Purkinje cell (primary cell): ENCODE data around the gene CA14. TPM values are rescaled to one million over a fixed set of nuclear protein-coding genes. Genes with fewer than 3 reads are reported as not detected.

Experiments used
- polyA plus RNA-seq: library from polyadenylated mRNA; unstranded; fragments of >200 nt; fragmentation: Nextera tagmentation; gene quantifications from 2 replicates; pipeline ENCODE4 v1.2.1, GENCODE V29; 2014

The CA14 gene
- 2.5 and 3.0 TPM in 2 replicates for polyA plus RNA-seq

DNA sequence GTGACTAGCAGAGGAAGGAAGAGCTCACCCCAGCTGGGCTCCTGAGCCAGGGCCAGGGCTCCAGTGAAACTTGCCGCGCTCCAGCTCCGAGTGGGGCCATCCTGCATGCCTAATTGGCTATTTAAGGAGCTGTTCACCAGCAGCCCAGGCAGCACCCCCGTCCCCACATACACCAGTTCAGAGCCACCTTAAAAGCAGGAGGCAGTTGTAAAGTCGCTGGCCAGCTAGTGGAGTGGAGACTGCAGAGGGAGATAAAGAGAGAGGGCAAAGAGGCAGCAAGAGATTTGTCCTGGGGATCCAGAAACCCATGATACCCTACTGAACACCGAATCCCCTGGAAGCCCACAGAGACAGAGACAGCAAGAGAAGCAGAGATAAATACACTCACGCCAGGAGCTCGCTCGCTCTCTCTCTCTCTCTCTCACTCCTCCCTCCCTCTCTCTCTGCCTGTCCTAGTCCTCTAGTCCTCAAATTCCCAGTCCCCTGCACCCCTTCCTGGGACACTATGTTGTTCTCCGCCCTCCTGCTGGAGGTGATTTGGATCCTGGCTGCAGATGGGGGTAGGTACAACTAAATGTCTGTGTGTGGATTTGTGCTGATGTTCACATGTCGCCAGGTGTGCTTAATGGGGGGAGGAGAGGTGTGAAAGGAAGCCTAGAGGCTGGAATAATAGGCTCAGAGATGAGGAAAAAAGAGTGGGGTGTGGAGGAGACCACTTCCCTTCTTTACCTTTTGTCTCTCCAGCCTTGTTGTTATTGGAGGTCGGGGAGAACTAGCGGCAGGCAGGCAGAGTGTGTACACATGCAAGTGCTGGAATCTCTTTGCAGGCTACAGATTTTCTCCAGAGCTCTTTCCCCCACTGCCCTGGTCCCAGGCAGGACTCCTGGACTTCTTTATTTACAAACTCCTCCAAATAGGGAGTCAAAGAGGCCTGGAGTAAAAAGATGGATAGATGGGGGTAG, at the start of gene CA14:
Gene CA14 (plus strand): TSS at position 151 of the 962 bp plus-strand sequence. CDS start 355 bp downstream, at position 506.

GRCh38 chr1:150235852-150236613, 21.5 kb upstream of the CA14 start, which contains the start of gene ANP32E:
ANP32E (minus strand) TSS chr1:150236112; CDS start chr1:150235786, 326 bp downstream.

GRCh38 chr1:150268705-150269403, 11.3 kb downstream of the CA14 start, which contains the start of gene APH1A:
APH1A (minus strand) TSS chr1:150269016; CDS start chr1:150268810, 206 bp downstream.

GRCh38 chr1:150281758-150282557, 24.4 kb downstream of the CA14 start, which contains the start of gene CIART:
CIART (plus strand) TSS chr1:150282554; CDS start chr1:150283268, 714 bp downstream.

DNA sequence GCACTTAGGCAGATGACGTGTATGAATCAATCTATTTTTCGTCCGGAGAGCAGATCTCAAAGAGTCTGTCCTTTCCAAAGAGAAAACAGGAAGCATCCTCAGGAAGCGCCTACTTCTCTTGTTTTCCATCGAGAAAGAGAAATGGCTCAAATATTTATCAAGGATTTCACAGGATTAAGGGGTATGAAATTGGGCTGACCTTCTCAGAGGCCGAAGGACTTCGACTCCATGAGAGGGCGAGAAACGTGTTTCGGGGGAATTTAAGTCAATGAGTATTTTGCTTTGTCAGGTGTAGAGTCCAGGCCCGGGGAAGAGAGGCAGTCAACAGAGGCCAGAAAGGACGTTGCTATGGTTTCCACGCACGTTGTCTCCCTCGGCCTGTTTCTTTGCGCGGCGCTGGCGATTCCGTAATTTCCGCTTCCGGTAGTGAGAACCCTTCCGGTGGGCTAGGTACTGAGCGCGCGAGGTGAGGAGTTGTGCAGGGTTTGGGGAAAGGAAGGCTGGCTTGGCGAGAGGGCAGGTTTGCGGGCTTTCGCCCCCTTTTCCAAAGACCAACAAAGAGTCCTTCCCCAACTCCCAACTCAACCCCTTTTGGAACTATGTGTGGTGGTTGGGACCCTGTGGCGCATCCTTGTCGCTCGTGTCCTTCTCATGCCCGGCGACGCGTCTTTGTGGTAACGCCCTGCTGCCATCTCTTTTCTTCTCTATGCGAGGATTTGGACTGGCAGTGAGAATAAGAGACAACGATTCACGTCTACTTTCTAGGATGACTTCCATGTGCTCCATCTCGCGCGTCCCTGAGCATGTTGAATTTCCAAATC, 36.1 kb downstream of the CA14 start, which contains the start of gene MRPS21:
Gene MRPS21 (plus strand): TSS at position 429 of the 821 bp plus-strand sequence. CDS start 506 bp downstream, outside the sequence.

Other genes starting within 250 kb of the CA14 start
- gene OTUD7B, start 247.0 kb upstream of the CA14 start, polyA plus RNA-seq = 3.5 and 3.9 TPM in 2 replicates
- 76.2 and 84.4 TPM in 2 replicates for gene VPS45, start 190.0 kb upstream of the CA14 start, polyA plus RNA-seq
- gene PLEKHO1, start 107.9 kb upstream of the CA14 start, polyA plus RNA-seq = 2.7 and 2.8 TPM in 2 replicates
- gene ANP32E, start 21.7 kb upstream of the CA14 start, polyA plus RNA-seq = 99.2 and 140 TPM in 2 replicates
- gene APH1A, start 11.2 kb downstream of the CA14 start, polyA plus RNA-seq = 0.42 and 0.98 TPM in 2 replicates
- 45.8 and 52.3 TPM in 2 replicates for gene C1orf54, start 15.0 kb downstream of the CA14 start, polyA plus RNA-seq
- 19.1 and 32.2 TPM in 2 replicates for gene CIART, start 24.8 kb downstream of the CA14 start, polyA plus RNA-seq
- gene MRPS21, start 36.1 kb downstream of the CA14 start, polyA plus RNA-seq = 359 and 393 TPM in 2 replicates
- gene PRPF3, start 63.8 kb downstream of the CA14 start, polyA plus RNA-seq = 10.1 and 13.6 TPM in 2 replicates
- 7.7 and 9.4 TPM in 2 replicates for gene RPRD2, start 106.4 kb downstream of the CA14 start, polyA plus RNA-seq
- gene TARS2, start 229.6 kb downstream of the CA14 start, polyA plus RNA-seq = 8.8 and 13.9 TPM in 2 replicates